Stimulated activated CD8-positive, alpha-beta memory T cell treated with anti-CD3 and anti-CD28 coated beads, Interleukin-12 subunit alpha, Interleukin-12 subunit beta, amount 100 ng/mL, for 4 hours (primary cell): Measurements from ENCODE around the gene CEL.

Source experiments
- DNase-seq: peaks from one replicate; pipeline ENCODE4 v3.0.0-alpha.2; 2020; ENCODE audit warnings: low read depth

CEL gene

GRCh38 chr9:133117271-133118178 lies 55.7 kb downstream of the CEL start:
- no peak for DNase-seq

GRCh38 chr9:133118179-133118520 lies 56.4 kb downstream of the CEL start:
- no peak for DNase-seq

GRCh38 chr9:133118568-133118967 lies 56.8 kb downstream of the CEL start:
- DNase-seq = no peak

GRCh38 chr9:133119103-133119845 lies 57.5 kb downstream of the CEL start:
- DNase-seq = no peak

- DNase-seq = no peak
Observed at GRCh38 chr9:133119846-133120500, 58.2 kb downstream of the CEL start.

GRCh38 chr9:133120501-133121197 lies 58.9 kb downstream of the CEL start:
- DNase-seq = no peak
